HG03135 (cell line): ENCODE data around the gene PDP2.
A peak's percentile ranks its signal among the peaks of the same experiment; 100 is the strongest.

ENCODE experiments used
- ATAC-seq: cut with Tn5 transposase; IDR thresholded peaks from one replicate; pipeline ENCODE4 v1.9.1; 2021; ENCODE audit warnings: mild to moderate bottlenecking, moderate library complexity; ENCODE audit not compliant: unreplicated experiment

PDP2 gene

GRCh38 chr16:66934138-66934838, 54.0 kb downstream of the PDP2 start, which contains the start of gene CIAO2B:
Gene CIAO2B (minus strand): TSS chr16:66934402. CDS start chr16:66934364, 38 bp downstream.
- peak; percentile 66 for ATAC-seq

GRCh38 chr16:66934839-66935313, 54.6 kb downstream of the PDP2 start:
- peak; percentile 4 for ATAC-seq

GRCh38 chr16:66935314-66936011, 55.1 kb downstream of the PDP2 start, which contains the start of gene CES2:
Gene CES2 (plus strand): TSS chr16:66935516. CDS start chr16:66935636, 120 bp downstream.
- ATAC-seq, result no peak

- no peak for ATAC-seq
Measured at GRCh38 chr16:66936462-66936861, 56.1 kb downstream of the PDP2 start.

GRCh38 chr16:66936889-66937554, 56.7 kb downstream of the PDP2 start:
- no peak for ATAC-seq

- ATAC-seq, result no peak
Measured at GRCh38 chr16:66937725-66938337, 57.5 kb downstream of the PDP2 start.

GRCh38 chr16:66939366-66939765, 59.1 kb downstream of the PDP2 start:
- no peak for ATAC-seq

- ATAC-seq, result no peak
Measured at GRCh38 chr16:66940236-66940635, 59.9 kb downstream of the PDP2 start.
